Vagina (tissue), 2 donors: ENCODE measurements around the gene PGBD5. TPM values are rescaled to one million over a fixed set of nuclear protein-coding genes. Genes with fewer than 3 reads are reported as not detected.
A peak's percentile ranks its signal among the peaks of the same experiment; 100 is the strongest.

Experiments
- DNase-seq, 2 donors: peaks; one replicate each; pipeline ENCODE4 v3.0.0-alpha.2; 2017; ENCODE audit errors: extremely low spot score in 2 of 2
- H3K27ac ChIP-seq: fragments of 200-600 bp; sonication (generic); one replicate; pipeline ENCODE4 v1.5.1; 2019
- H3K27me3 ChIP-seq: fragments of 200-600 bp; sonication (generic); one replicate; pipeline ENCODE4 v1.5.1; 2019
- H3K36me3 ChIP-seq, 2 donors: fragments of 200-600 bp; sonication (generic); one replicate each; pipeline ENCODE4 v1.5.1; 2017 to 2019
- H3K4me1 ChIP-seq: fragments of 200-600 bp; sonication (generic); one replicate; pipeline ENCODE4 v1.5.1; 2019
- H3K4me3 ChIP-seq, 2 donors: fragments of 200-600 bp; sonication (generic); 1 replicate in 1 of 2; 2 replicates in 1 of 2; pipeline ENCODE4 v1.5.1; 2016 to 2019
- H3K9me3 ChIP-seq: fragments of 200-600 bp; sonication (generic); one replicate; pipeline ENCODE4 v1.5.1; 2019
- CTCF ChIP-seq, 3 experiments: fragments of 450-650 bp in 2 of 3; fragments of 200-600 bp in 1 of 3; sonication (generic) in 1 of 3; IDR thresholded peaks; one replicate each; pipeline ENCODE4 v1.5.1; 2017 to 2019; ENCODE audit warnings: antibody characterized with exemption in 3 of 3, mild to moderate bottlenecking in 2 of 3, moderate library complexity in 2 of 3
- POLR2A ChIP-seq, 2 donors: fragments of 450-650 bp; IDR thresholded peaks; one replicate each; pipeline ENCODE4 v1.6.1; 2017; ENCODE audit warnings: antibody characterized with exemption in 2 of 2, mild to moderate bottlenecking in 2 of 2, moderate library complexity in 2 of 2
- POLR2AphosphoS5 ChIP-seq, 2 donors: sonication (generic); formaldehyde crosslinking; IDR thresholded peaks; one replicate each; pipeline ENCODE4 v1.9.0; 2017; ENCODE audit warnings: antibody characterized with exemption in 2 of 2, mild to moderate bottlenecking in 2 of 2, low read depth in 1 of 2; ENCODE audit not compliant: insufficient read depth in 1 of 2
- intact Hi-C: fragments of 100-400 bp; cut with DNase I; formaldehyde crosslinking; loops from one replicate; pipeline ENCODE4 v1.15.1; 2023
- total RNA-seq: library from RNA; depleted of rRNA; stranded (reverse); fragments of >200 nt; gene quantifications from one replicate; pipeline ENCODE4 v1.2.3, GENCODE V29; 2016

Gene PGBD5
- total RNA-seq, 1 donor from 2014 or later, result 0.98 TPM

GRCh38 chr1:230268371-230269170, 157.6 kb downstream of the PGBD5 start:
- H3K36me3 ChIP-seq, result peaks cover 0 to 23% of the 10 kb centered on the region in 2 donors
- no peak for DNase-seq

GRCh38 chr1:230267338-230268065, 158.6 kb downstream of the PGBD5 start:
- no peaks in the 10 kb centered on the region for H3K27me3 ChIP-seq
- intact Hi-C loops, result no loop called here
- H3K36me3 ChIP-seq, result peaks cover 0 to 33% of the 10 kb centered on the region in 2 donors
- no peak for TF ChIP-seq POLR2AphosphoS5 (IDR thresholded peaks at IDR 0.05; ENCODE audit: insufficient read depth in 1 of 2, low read depth in 1 of 2)
- TF ChIP-seq POLR2A (IDR thresholded peaks at IDR 0.05), result no peak
- TF ChIP-seq CTCF (IDR thresholded peaks at IDR 0.05), result no peak
- no peak for DNase-seq
- H3K4me3 ChIP-seq, result no peak overlapping the region
- H3K27ac ChIP-seq, result no peak overlapping the region
- peaks cover 21% of the 10 kb centered on the region for H3K4me1 ChIP-seq
- H3K9me3 ChIP-seq, result no peaks in the 10 kb centered on the region

More at GRCh38 chr1:230268371-230269170, 157.6 kb downstream of the PGBD5 start:
- TF ChIP-seq POLR2AphosphoS5 (IDR thresholded peaks at IDR 0.05; ENCODE audit: insufficient read depth in 1 of 2, low read depth in 1 of 2) (no peak), POLR2A (IDR thresholded peaks at IDR 0.05) (no peak), CTCF (IDR thresholded peaks at IDR 0.05) (peak in 1 of 3 experiments; percentile 20)
- no peak overlapping the region for H3K4me3 ChIP-seq
- H3K27me3 ChIP-seq, result no peaks in the 10 kb centered on the region
- H3K9me3 ChIP-seq, result no peaks in the 10 kb centered on the region
- intact Hi-C loops, result no loop called here
- H3K27ac ChIP-seq, result no peak overlapping the region
- peaks cover 21% of the 10 kb centered on the region for H3K4me1 ChIP-seq

GRCh38 chr1:230266456-230266855, 159.7 kb downstream of the PGBD5 start:
- TF ChIP-seq CTCF (IDR thresholded peaks at IDR 0.05) (no peak), POLR2A (IDR thresholded peaks at IDR 0.05) (no peak), POLR2AphosphoS5 (IDR thresholded peaks at IDR 0.05; ENCODE audit: insufficient read depth in 1 of 2, low read depth in 1 of 2) (no peak)
- Histone ChIP-seq H3K4me1 (peaks cover 21% of the 10 kb centered on the region), H3K27me3 (no peaks in the 10 kb centered on the region), H3K4me3 (no peak overlapping the region), H3K27ac (no peak overlapping the region), H3K9me3 (no peaks in the 10 kb centered on the region), H3K36me3 (peaks cover 0 to 41% of the 10 kb centered on the region in 2 donors)
- intact Hi-C loops, result no loop called here
- no peak for DNase-seq

- DNase-seq, result no peak
- intact Hi-C loops, result no loop called here
- no peaks in the 10 kb centered on the region for H3K27me3 ChIP-seq
- TF ChIP-seq POLR2A (IDR thresholded peaks at IDR 0.05) (no peak), POLR2AphosphoS5 (IDR thresholded peaks at IDR 0.05; ENCODE audit: insufficient read depth in 1 of 2, low read depth in 1 of 2) (no peak), CTCF (IDR thresholded peaks at IDR 0.05) (no peak)
- H3K9me3 ChIP-seq, result no peaks in the 10 kb centered on the region
- H3K36me3 ChIP-seq, result peaks cover 0 to 41% of the 10 kb centered on the region in 2 donors
- no peak overlapping the region for H3K4me3 ChIP-seq
- H3K27ac ChIP-seq, result no peak overlapping the region
- peaks cover 15% of the 10 kb centered on the region for H3K4me1 ChIP-seq
Observed at GRCh38 chr1:230265200-230266115, 160.7 kb downstream of the PGBD5 start.

Other genes with a start within 250 kb of the PGBD5 start
- gene COG2, start 216.1 kb upstream of the PGBD5 start, total RNA-seq, result 20.4 TPM